IMR-90 (cell line): ENCODE measurements around the gene MYOM1. TPM values are rescaled to one million over a fixed set of nuclear protein-coding genes. Genes with fewer than 3 reads are reported as not detected.
"Not testable (repeated sequence)": the region's sequence is repeated elsewhere in the genome, so short reads cannot be mapped to it uniquely, and the experiment has no call there.

Experiments used
- ATAC-seq: fragments of 200-7000 bp; cut with Tn5 transposase; 2 replicates; pipeline ENCODE4 v1.9.1; 2020; ENCODE audit warnings: low read depth, mild to moderate bottlenecking, moderate library complexity
- BruUV-seq: library from RNA; stranded (reverse); fragments of 400-500 nt; replicated peaks from 2 replicates; lab custom pipeline; 2021; lab: Mats Ljungman, UMichigan
- CTCF ChIA-PET: fragments of 300-600 bp; formaldehyde crosslinking; extraction: SDS; loops from one replicate; lab custom pipeline; 2021; ENCODE audit warnings: antibody characterized with exemption; lab: Yijun Ruan, JAX
- POLR2A ChIA-PET: fragments of 300-600 bp; sonication (Branson Sonifier 250); formaldehyde crosslinking; loops from one replicate; lab custom pipeline; 2022; ENCODE audit warnings: antibody characterized with exemption; ENCODE audit not compliant: unreplicated experiment; lab: Charles Lee
- DNase-seq: peaks from one replicate; pipeline ENCODE4 v3.0.0; 2013
- H2AFZ ChIP-seq: replicated peaks from 2 replicates; pipeline ENCODE3; 2013; ENCODE audit warnings: low read length, mild to moderate bottlenecking; ENCODE audit not compliant: poor library complexity
- H2AK5ac ChIP-seq: 2 replicates; pipeline ENCODE4 v1.6.1; 2013; ENCODE audit warnings: low read depth, low read length, inconsistent platforms
- H2AK9ac ChIP-seq: replicated peaks from 2 replicates; pipeline ENCODE3; 2013; ENCODE audit warnings: mild to moderate bottlenecking, low read depth, low read length, moderate library complexity; ENCODE audit not compliant: poor library complexity
- H2BK120ac ChIP-seq: 2 replicates; pipeline ENCODE4 v1.6.1; 2013; ENCODE audit warnings: low read depth, low read length, inconsistent platforms
- H2BK15ac ChIP-seq: 3 replicates; pipeline ENCODE4 v1.6.1; 2013; ENCODE audit warnings: low read depth, low read length, inconsistent platforms
- H2BK20ac ChIP-seq: 2 replicates; pipeline ENCODE4 v1.6.1; 2013; ENCODE audit warnings: low read depth, mild to moderate bottlenecking, inconsistent platforms, low read length, moderate library complexity
- H2BK5ac ChIP-seq: 2 replicates; pipeline ENCODE4 v1.6.1; 2013; ENCODE audit warnings: mild to moderate bottlenecking, low read depth, low read length, inconsistent platforms; ENCODE audit not compliant: poor library complexity, severe bottlenecking
- H3K14ac ChIP-seq: replicated peaks from 2 replicates; pipeline ENCODE4 v1.6.1; 2013; ENCODE audit warnings: low read depth, low read length, inconsistent platforms
- H3K18ac ChIP-seq: 2 replicates; pipeline ENCODE4 v1.6.1; 2013; ENCODE audit warnings: low read depth, low read length, control low read depth
- H3K23ac ChIP-seq: 2 replicates; pipeline ENCODE4 v1.6.1; 2013; ENCODE audit warnings: low read depth, low read length, inconsistent platforms
- H3K27ac ChIP-seq: 2 replicates; pipeline ENCODE4 v1.5.1; 2013; ENCODE audit warnings: mild to moderate bottlenecking, control low read depth, low read length; ENCODE audit not compliant: insufficient read depth
- H3K27me3 ChIP-seq: 2 replicates; pipeline ENCODE4 v1.6.1; 2013; ENCODE audit warnings: low read length; ENCODE audit not compliant: control insufficient read depth, insufficient read depth
- H3K36me3 ChIP-seq: 2 replicates; pipeline ENCODE4 v1.6.1; 2013; ENCODE audit warnings: low read length, mixed read lengths; ENCODE audit not compliant: control insufficient read depth, insufficient read depth
- H3K4ac ChIP-seq: 2 replicates; pipeline ENCODE4 v1.6.1; 2013; ENCODE audit warnings: low read depth, low read length, inconsistent platforms
- H3K4me1 ChIP-seq: 2 replicates; pipeline ENCODE4 v1.6.1; 2013; ENCODE audit warnings: low read length, mixed read lengths; ENCODE audit not compliant: control insufficient read depth, insufficient read depth
- H3K4me2 ChIP-seq: 2 replicates; pipeline ENCODE4 v1.6.1; 2013; ENCODE audit warnings: low read depth, mild to moderate bottlenecking, control low read depth, low read length, moderate library complexity
- H3K4me3 ChIP-seq: 2 replicates; pipeline ENCODE4 v1.5.1; 2013; ENCODE audit warnings: low read depth, mild to moderate bottlenecking, control low read depth, low read length, moderate library complexity; ENCODE audit not compliant: insufficient read depth
- H3K56ac ChIP-seq: 2 replicates; pipeline ENCODE4 v1.6.1; 2013; ENCODE audit warnings: low read length, inconsistent platforms; ENCODE audit not compliant: insufficient read depth; ENCODE audit errors: extremely low read depth
- H3K79me1 ChIP-seq, 2 experiments: 2 replicates each; pipeline ENCODE4 v1.6.1; 2013; ENCODE audit warnings: low read length in 2 of 2, inconsistent platforms in 1 of 2, low read depth in 1 of 2
- H3K9ac ChIP-seq: 2 replicates; pipeline ENCODE4 v1.6.1; 2013; ENCODE audit warnings: low read depth, low read length, control low read depth
- H3K9me1 ChIP-seq: 2 replicates; pipeline ENCODE4 v1.6.1; 2013; ENCODE audit warnings: low read length, inconsistent platforms; ENCODE audit not compliant: insufficient read depth
- H3K9me3 ChIP-seq: 2 replicates; pipeline ENCODE4 v1.6.1; 2013; ENCODE audit warnings: low read length; ENCODE audit not compliant: control insufficient read depth, insufficient read depth
- H4K20me1 ChIP-seq: 2 replicates; pipeline ENCODE4 v1.6.1; 2013; ENCODE audit warnings: low read length, inconsistent platforms; ENCODE audit not compliant: insufficient read depth
- H4K5ac ChIP-seq: 2 replicates; pipeline ENCODE4 v1.6.1; 2013; ENCODE audit warnings: mild to moderate bottlenecking, low read depth, low read length, control low read depth
- H4K8ac ChIP-seq, 2 experiments: 2 replicates each; pipeline ENCODE4 v1.6.1; 2013; ENCODE audit warnings: low read depth in 2 of 2, low read length in 2 of 2, control low read depth in 1 of 2, inconsistent platforms in 1 of 2
- H4K91ac ChIP-seq: 2 replicates; pipeline ENCODE4 v1.6.1; 2013; ENCODE audit warnings: low read depth, low read length, inconsistent platforms; ENCODE audit not compliant: insufficient read depth
- WGBS, 2 experiments: methylation state at CpG; one replicate each; pipeline versions ENCODE4 v1.1.5 to v1.1.7; 2013; ENCODE audit warnings: missing lambda C conversion rate in 2 of 2; ENCODE audit not compliant: insufficient read length in 1 of 2; ENCODE audit errors: extremely low coverage in 2 of 2; 5-methylcytosine and 5-hydroxymethylcytosine counted together
- dilution Hi-C: fragments of 300-500 bp; cut with HindIII; formaldehyde crosslinking; loops from one replicate; pipeline ENCODE4 v1.14.3; 2018; ENCODE audit warnings: low sequenced_read_pairs; ENCODE audit not compliant: unreplicated experiment
- in situ Hi-C: fragments of 300-500 bp; cut with MboI; formaldehyde crosslinking; loops from 3 replicates; pipeline ENCODE4 v1.14.3; 2019; ENCODE audit warnings: low sequenced_read_pairs, inconsistent platforms, mixed read lengths
- intact Hi-C: fragments of 100-400 bp; cut with micrococcal nuclease; formaldehyde crosslinking; loops from 2 replicates; pipeline ENCODE4 v1.10.0; 2022
- polyA plus RNA-seq, 3 experiments: library from polyadenylated mRNA; depleted of rRNA; stranded (reverse); fragments of >200 nt; gene quantifications; 2 replicates each; pipeline ENCODE4 v1.2.3, GENCODE V29; 2012; ENCODE audit warnings: low replicate concordance in 1 of 3
- total RNA-seq: library from RNA; depleted of rRNA; stranded (reverse); fragments of >200 nt; gene quantifications from 2 replicates; pipeline ENCODE4 v1.2.3, GENCODE V29; 2012

Gene MYOM1
- total and polyA plus RNA-seq, 2 of the 4 experiments (the other 2 are of a cell fraction) = under 0.01 to 0.10 TPM

DNA sequence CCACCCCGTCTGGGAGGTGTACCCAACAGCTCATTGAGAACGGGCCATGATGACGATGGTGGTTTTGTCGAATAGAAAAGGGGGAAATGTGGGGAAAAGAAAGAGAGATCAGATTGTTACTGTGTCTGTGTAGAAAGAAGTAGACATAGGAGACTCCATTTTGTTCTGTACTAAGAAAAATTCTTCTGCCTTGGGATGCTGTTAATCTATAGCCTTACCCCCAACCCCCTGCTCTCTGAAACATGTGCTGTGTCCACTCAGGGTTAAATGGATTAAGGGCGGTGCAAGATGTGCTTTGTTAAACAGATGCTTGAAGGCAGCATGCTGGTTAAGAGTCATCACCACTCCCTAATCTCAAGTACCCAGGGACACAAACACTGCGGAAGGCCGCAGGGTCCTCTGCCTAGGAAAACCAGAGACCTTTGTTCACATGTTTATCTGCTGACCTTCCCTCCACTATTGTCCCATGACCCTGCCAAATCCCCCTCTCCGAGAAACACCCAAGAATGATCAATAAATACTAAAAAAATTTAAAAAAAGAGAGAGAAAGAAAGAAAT is 169.8 kb downstream of the MYOM1 start:
- CTCF ChIA-PET = not testable (repeated sequence)

More for the DNA sequence above, 169.8 kb downstream of the MYOM1 start:
- H3K4me2 ChIP-seq, H3K27me3 ChIP-seq, H2BK15ac ChIP-seq, H4K91ac ChIP-seq, POLR2A ChIA-PET, intact Hi-C loops, H3K9me1 ChIP-seq, H3K9me3 ChIP-seq, H3K9ac ChIP-seq, H2BK120ac ChIP-seq, H3K27ac ChIP-seq, DNase-seq, H3K4me3 ChIP-seq, H3K18ac ChIP-seq, H2BK5ac ChIP-seq, H4K20me1 ChIP-seq, ATAC-seq, H3K4ac ChIP-seq, H3K4me1 ChIP-seq, H3K36me3 ChIP-seq, H2BK20ac ChIP-seq, H3K14ac ChIP-seq, BruUV-seq, in situ Hi-C loops, dilution Hi-C loops, H2AK9ac ChIP-seq, H4K5ac ChIP-seq, H2AK5ac ChIP-seq, H3K56ac ChIP-seq, H3K23ac ChIP-seq, H4K8ac ChIP-seq, H3K79me1 ChIP-seq, H2AFZ ChIP-seq: not testable (repeated sequence)
- WGBS, 2 experiments = no CpG with 5 or more reads among the region's 8 CpGs
